ENCODE data around the gene GDPD3. TPM values are rescaled to one million over a fixed set of nuclear protein-coding genes. Genes with fewer than 3 reads are reported as not detected.

GDPD3 gene
- total and polyA plus RNA-seq, 5 donors from 2014 or later, result 0.13 to 26.7 (median 0.28) TPM; not detected in 2

- Histone ChIP-seq H3K4me1 (ENCODE audit: control insufficient read depth, insufficient read depth, low read length, poor library complexity, severe bottlenecking) (peaks cover 47% of the 10 kb centered on the region), H3K4me3 (ENCODE audit: low read depth, low read length) (peak overlapping the region; percentile 88), H3K27me3 (ENCODE audit: control insufficient read depth, insufficient read depth, low read length) (no peaks in the 10 kb centered on the region), H3K36me3 (ENCODE audit: control insufficient read depth, insufficient read depth, low read length) (peaks cover 25% of the 10 kb centered on the region), H3K27ac (ENCODE audit: insufficient read depth, low read length, poor library complexity, severe bottlenecking) (peak overlapping the region; percentile 93), H3K9me3 (ENCODE audit: control insufficient read depth in 2 of 2, low read length in 2 of 2) (no peaks in the 10 kb centered on the region)
- H3K9me3 Mint-ChIP-seq, result no peaks in the 10 kb centered on the region
- H3K4me1 Mint-ChIP-seq, result peaks cover 7 to 43% (median 22%) of the 10 kb centered on the region in 4 donors
- H3K36me3 Mint-ChIP-seq, result peaks cover 10% of the 10 kb centered on the region
- H3K27me3 Mint-ChIP-seq, result peaks cover 8% of the 10 kb centered on the region
- H3K4me3 Mint-ChIP-seq, result peak overlapping the region; percentile 96 to 100 (median 100)
- DNase-seq, result no peak
- peak overlapping the region; percentile 96 to 99 (median 99) for H3K27ac Mint-ChIP-seq
- no peak for ATAC-seq (ENCODE audit: low read depth in 2 of 2)
Observed at GRCh38 chr16:30064729-30065101, 48.6 kb downstream of the GDPD3 start.

- Mint-ChIP-seq H3K27me3 (peaks cover 8% of the 10 kb centered on the region), H3K36me3 (peaks cover 7% of the 10 kb centered on the region), H3K9me3 (no peaks in the 10 kb centered on the region), H3K4me1 (peaks cover 7 to 37% (median 19%) of the 10 kb centered on the region in 4 donors), H3K4me3 (peak overlapping the region; percentile 96 to 100 (median 100)), H3K27ac (peak overlapping the region; percentile 96 to 99 (median 99))
- DNase-seq (peak; percentile 47 to 87 (median 75)), ATAC-seq (ENCODE audit: low read depth in 2 of 2) (peak; percentile 25 to 30)
- H3K4me1 ChIP-seq (ENCODE audit: control insufficient read depth, insufficient read depth, low read length, poor library complexity, severe bottlenecking), result peaks cover 41% of the 10 kb centered on the region
- H3K36me3 ChIP-seq (ENCODE audit: control insufficient read depth, insufficient read depth, low read length), result peaks cover 19% of the 10 kb centered on the region
- no peaks in the 10 kb centered on the region for H3K9me3 ChIP-seq (ENCODE audit: control insufficient read depth in 2 of 2, low read length in 2 of 2)
- H3K27ac ChIP-seq (ENCODE audit: insufficient read depth, low read length, poor library complexity, severe bottlenecking), result peak overlapping the region; percentile 93
- no peaks in the 10 kb centered on the region for H3K27me3 ChIP-seq (ENCODE audit: control insufficient read depth, insufficient read depth, low read length)
- H3K4me3 ChIP-seq (ENCODE audit: low read depth, low read length), result peak overlapping the region; percentile 88
Observed at GRCh38 chr16:30063893-30064728, 49.2 kb downstream of the GDPD3 start.

GRCh38 chr16:30063278-30063892, 50.0 kb downstream of the GDPD3 start:
- peaks cover 3 to 30% (median 14%) of the 10 kb centered on the region in 4 donors for H3K4me1 Mint-ChIP-seq
- no peak for ATAC-seq (ENCODE audit: low read depth in 2 of 2)

GRCh38 chr16:30060836-30061554, 52.3 kb downstream of the GDPD3 start:
- no peaks in the 10 kb centered on the region for H3K9me3 Mint-ChIP-seq
- no peaks in the 10 kb centered on the region for H3K36me3 ChIP-seq (ENCODE audit: control insufficient read depth, insufficient read depth, low read length)
- peaks cover 8% of the 10 kb centered on the region for H3K27me3 Mint-ChIP-seq
- peaks cover 12% of the 10 kb centered on the region for H3K4me1 ChIP-seq (ENCODE audit: control insufficient read depth, insufficient read depth, low read length, poor library complexity, severe bottlenecking)
- H3K27ac Mint-ChIP-seq, result peak overlapping the region in 2 of 3 donors; percentile 43 to 48
- H3K4me3 Mint-ChIP-seq, result peak overlapping the region in 2 of 4 donors; percentile 58 to 69
- ATAC-seq (ENCODE audit: low read depth in 2 of 2), result no peak
- H3K4me3 ChIP-seq (ENCODE audit: low read depth, low read length), result no peak overlapping the region
- H3K27me3 ChIP-seq (ENCODE audit: control insufficient read depth, insufficient read depth, low read length), result no peaks in the 10 kb centered on the region
- peaks cover 0 to 13% (median 5%) of the 10 kb centered on the region in 4 donors for H3K4me1 Mint-ChIP-seq
- no peak for DNase-seq
- H3K27ac ChIP-seq (ENCODE audit: insufficient read depth, low read length, poor library complexity, severe bottlenecking), result no peak overlapping the region
- H3K36me3 Mint-ChIP-seq, result no peaks in the 10 kb centered on the region
- no peaks in the 10 kb centered on the region for H3K9me3 ChIP-seq (ENCODE audit: control insufficient read depth in 2 of 2, low read length in 2 of 2)

More at GRCh38 chr16:30063278-30063892, 50.0 kb downstream of the GDPD3 start:
- Histone ChIP-seq H3K27ac (ENCODE audit: insufficient read depth, low read length, poor library complexity, severe bottlenecking) (peak overlapping the region; percentile 93), H3K9me3 (ENCODE audit: control insufficient read depth in 2 of 2, low read length in 2 of 2) (no peaks in the 10 kb centered on the region), H3K4me3 (ENCODE audit: low read depth, low read length) (no peak overlapping the region), H3K36me3 (ENCODE audit: control insufficient read depth, insufficient read depth, low read length) (peaks cover 12% of the 10 kb centered on the region), H3K4me1 (ENCODE audit: control insufficient read depth, insufficient read depth, low read length, poor library complexity, severe bottlenecking) (peaks cover 33% of the 10 kb centered on the region), H3K27me3 (ENCODE audit: control insufficient read depth, insufficient read depth, low read length) (no peaks in the 10 kb centered on the region)
- H3K27me3 Mint-ChIP-seq, result peaks cover 8% of the 10 kb centered on the region
- no peak for DNase-seq
- peak overlapping the region; percentile 20 to 99 (median 96) for H3K27ac Mint-ChIP-seq
- no peaks in the 10 kb centered on the region for H3K9me3 Mint-ChIP-seq
- H3K4me3 Mint-ChIP-seq, result peak overlapping the region; percentile 96 to 100 (median 100)
- H3K36me3 Mint-ChIP-seq, result peaks cover 2% of the 10 kb centered on the region

GRCh38 chr16:30060346-30060745, 53.0 kb downstream of the GDPD3 start:
- ATAC-seq (ENCODE audit: low read depth in 2 of 2), result no peak
- Mint-ChIP-seq H3K27ac (peak overlapping the region in 1 of 3 donors; percentile 43), H3K36me3 (no peaks in the 10 kb centered on the region), H3K4me1 (peaks cover 0 to 15% (median 6%) of the 10 kb centered on the region in 4 donors), H3K4me3 (peak overlapping the region in 2 of 4 donors; percentile 58 to 69), H3K9me3 (no peaks in the 10 kb centered on the region), H3K27me3 (peaks cover 8% of the 10 kb centered on the region)
- no peaks in the 10 kb centered on the region for H3K9me3 ChIP-seq (ENCODE audit: control insufficient read depth in 2 of 2, low read length in 2 of 2)
- H3K27ac ChIP-seq (ENCODE audit: insufficient read depth, low read length, poor library complexity, severe bottlenecking), result no peak overlapping the region
- H3K4me3 ChIP-seq (ENCODE audit: low read depth, low read length), result no peak overlapping the region
- H3K27me3 ChIP-seq (ENCODE audit: control insufficient read depth, insufficient read depth, low read length), result no peaks in the 10 kb centered on the region
- H3K36me3 ChIP-seq (ENCODE audit: control insufficient read depth, insufficient read depth, low read length), result no peaks in the 10 kb centered on the region
- DNase-seq, result no peak
- H3K4me1 ChIP-seq (ENCODE audit: control insufficient read depth, insufficient read depth, low read length, poor library complexity, severe bottlenecking), result peaks cover 13% of the 10 kb centered on the region

GRCh38 chr16:30054959-30055553, 58.3 kb downstream of the GDPD3 start:
- Mint-ChIP-seq H3K4me3 (peak overlapping the region; percentile 44 to 90 (median 74)), H3K36me3 (no peaks in the 10 kb centered on the region), H3K27ac (peak overlapping the region in 1 of 3 donors; percentile 91), H3K27me3 (no peaks in the 10 kb centered on the region), H3K9me3 (no peaks in the 10 kb centered on the region), H3K4me1 (peaks cover 0 to 26% (median 9%) of the 10 kb centered on the region in 4 donors)
- ATAC-seq (ENCODE audit: low read depth in 2 of 2) (peak; percentile 60 to 66), DNase-seq (peak in 2 of 3 donors; percentile 35 to 63)
- Histone ChIP-seq H3K36me3 (ENCODE audit: control insufficient read depth, insufficient read depth, low read length) (no peaks in the 10 kb centered on the region), H3K4me1 (ENCODE audit: control insufficient read depth, insufficient read depth, low read length, poor library complexity, severe bottlenecking) (peaks cover 18% of the 10 kb centered on the region), H3K4me3 (ENCODE audit: low read depth, low read length) (no peak overlapping the region), H3K27ac (ENCODE audit: insufficient read depth, low read length, poor library complexity, severe bottlenecking) (no peak overlapping the region), H3K27me3 (ENCODE audit: control insufficient read depth, insufficient read depth, low read length) (no peaks in the 10 kb centered on the region), H3K9me3 (ENCODE audit: control insufficient read depth in 2 of 2, low read length in 2 of 2) (no peaks in the 10 kb centered on the region)

Measured in CD4-positive, CD25-positive, alpha-beta regulatory T cell (primary cell).